NCI-H345 treated with DMSO at 0.1 percent for 48 hours (cell line): ENCODE data around the gene SLC30A3.
"Not testable (repeated sequence)": the region's sequence is repeated elsewhere in the genome, so short reads cannot be mapped to it uniquely, and the experiment has no call there.

Experiments used
- DNase-seq: peaks from one replicate; lab custom pipeline; 2025; ENCODE audit not compliant: unreplicated experiment; lab: John Stamatoyannopoulos, UW

SLC30A3 gene

DNA sequence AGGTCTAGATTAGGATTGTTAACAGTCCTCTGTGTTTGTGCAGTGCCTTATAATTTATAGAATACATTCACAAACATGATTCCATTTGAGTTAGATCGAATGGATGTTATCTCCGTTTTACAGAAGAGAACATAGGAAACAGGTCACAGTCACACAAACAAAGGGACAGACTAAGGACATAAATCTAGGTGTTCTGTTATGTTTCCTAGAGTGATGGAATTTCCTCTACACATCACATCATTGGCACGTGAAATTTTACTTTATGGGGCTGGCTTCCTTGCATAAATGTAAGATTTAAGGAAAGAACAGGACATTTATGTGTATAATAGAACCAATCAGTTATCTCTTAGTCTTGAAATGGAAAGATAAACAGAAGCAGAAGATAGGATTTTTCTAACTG, 25.8 kb upstream of the SLC30A3 start:
- no peak for DNase-seq

DNA sequence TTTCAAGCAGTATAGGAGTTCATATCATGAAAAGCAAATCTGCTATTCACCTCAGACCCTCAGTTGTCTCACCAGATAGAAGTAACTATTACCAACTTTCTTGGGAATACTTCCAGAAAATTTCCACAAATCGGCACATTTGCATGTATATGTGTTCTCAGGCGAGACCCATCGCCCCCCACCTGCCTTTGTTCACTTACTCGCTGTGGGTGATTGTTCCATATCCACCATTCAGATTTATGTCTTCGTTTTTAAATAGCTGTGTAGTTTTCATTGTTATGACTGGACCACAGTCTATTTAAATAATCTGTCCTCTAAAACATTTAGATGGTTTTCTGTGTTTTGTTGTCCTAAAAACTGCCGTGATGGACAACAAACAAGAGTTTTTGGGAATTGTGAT, 22.6 kb upstream of the SLC30A3 start:
- DNase-seq: no peak

DNA sequence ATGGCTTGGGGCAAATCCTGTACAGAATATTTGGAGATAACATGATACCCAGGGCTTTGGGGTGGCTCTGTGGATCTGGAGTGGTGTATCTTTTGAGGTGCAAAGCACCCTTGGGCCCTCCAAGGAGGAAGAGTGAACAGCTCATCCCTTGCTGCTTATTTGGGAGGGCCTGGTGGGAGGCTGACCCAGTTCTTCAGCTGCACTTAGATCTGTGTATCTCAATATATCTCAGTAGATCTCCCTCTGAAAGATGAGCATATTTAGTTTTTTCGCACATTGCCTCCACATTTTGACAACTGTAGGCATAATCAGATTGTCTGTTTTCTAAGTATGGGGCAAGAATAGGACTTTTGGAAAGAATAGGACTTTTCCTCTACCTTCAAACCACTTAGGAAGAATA, 22.1 kb upstream of the SLC30A3 start:
- DNase-seq: no peak

DNA sequence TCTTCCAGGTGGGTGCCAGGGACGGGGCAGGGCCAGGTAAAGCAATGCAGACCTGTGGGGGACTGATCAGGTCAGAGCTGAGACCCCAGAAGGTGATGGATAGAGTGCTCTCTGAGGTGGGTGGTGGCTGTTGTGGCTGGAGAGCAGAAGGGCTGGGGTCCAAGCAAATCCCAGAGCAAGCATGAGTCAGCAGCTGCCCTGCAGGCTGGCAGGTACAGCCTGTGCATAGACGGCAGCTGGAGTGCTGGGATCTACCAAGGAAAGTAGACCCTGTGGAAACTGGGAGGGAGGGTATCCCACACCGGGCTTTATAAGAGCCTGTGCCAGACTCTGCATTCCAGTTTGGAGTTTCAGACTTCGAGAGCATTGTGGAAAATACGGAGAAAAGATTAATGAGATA, 20.0 kb upstream of the SLC30A3 start:
- DNase-seq: no peak

DNA sequence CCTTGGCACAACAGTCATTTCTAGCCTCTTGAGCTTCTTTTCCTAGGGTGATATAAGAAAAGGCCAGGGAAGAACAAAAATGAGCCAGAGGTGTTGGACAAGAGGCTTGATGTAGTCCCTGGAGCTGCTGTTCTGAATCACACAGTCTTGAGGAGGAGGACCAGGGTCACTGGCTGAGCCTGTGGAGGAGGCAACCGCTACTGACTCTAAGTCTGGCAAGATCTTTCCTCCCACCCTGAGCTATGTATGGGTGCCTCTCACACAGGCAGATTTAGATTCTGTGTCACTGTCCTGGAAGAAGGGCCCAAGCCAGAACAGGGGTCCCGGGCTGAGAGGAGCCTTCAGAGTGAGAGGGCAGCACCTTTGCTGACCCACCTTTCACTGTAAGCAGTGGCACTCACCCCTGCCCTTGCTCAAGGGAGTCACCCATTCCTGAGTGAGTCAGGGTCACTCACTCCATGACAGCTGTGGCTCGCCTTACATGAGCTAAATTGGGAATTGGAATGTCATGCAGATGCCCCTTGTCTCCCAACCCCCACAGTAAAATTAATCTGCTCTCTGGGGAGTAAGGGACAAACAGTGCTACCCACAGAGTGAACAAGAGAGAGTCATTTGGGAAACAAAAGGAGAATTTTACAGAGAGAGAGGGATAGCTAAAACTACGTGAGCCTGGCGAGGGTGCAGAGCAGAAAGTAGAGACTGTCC, 19.2 kb upstream of the SLC30A3 start, which contains the start of gene TRIM54:
TSS of gene TRIM54 (plus strand) at position 575 of the 705 bp plus-strand sequence. CDS start 303 bp downstream, outside the sequence.
- DNase-seq: no peak

DNA sequence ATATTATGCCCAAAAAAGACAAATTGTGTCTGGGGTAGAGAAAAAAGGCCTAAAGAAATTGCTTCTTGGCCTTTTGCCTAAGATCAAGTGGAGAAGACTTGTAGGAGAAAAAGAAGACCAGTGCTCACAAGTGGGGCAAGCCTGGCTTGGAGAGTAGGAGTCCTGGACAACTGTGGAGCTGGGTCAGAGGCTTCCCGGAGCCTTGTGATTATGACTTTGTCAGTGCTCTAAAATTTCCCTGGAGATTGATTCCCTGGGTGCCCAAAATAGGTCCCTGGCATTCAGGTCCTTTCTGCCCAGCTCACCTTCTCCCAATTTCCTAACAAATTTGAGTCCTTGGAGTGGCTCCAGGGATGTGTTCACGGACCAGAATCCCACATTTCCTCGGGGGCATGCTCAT, 18.6 kb upstream of the SLC30A3 start:
- DNase-seq: no peak

DNA sequence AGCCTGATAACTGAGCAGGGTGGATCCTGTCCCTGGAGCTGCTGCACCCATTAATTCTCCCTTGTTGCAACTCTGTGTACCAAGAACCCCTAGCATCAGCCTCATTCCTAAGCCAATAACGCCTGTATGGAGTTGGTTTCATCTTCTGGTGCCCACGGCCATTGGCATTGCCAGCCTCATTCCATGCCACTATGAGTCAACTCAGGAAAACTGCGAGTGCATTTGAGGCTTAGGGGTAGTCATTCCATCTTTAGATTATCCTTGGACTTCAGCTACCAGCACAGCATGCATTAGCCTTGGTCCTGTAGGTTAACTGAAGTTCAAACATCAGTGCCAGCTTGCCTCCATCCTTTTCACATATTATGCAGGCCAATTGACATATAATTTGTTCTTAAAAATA, 18.0 kb upstream of the SLC30A3 start:
- no peak for DNase-seq

DNA sequence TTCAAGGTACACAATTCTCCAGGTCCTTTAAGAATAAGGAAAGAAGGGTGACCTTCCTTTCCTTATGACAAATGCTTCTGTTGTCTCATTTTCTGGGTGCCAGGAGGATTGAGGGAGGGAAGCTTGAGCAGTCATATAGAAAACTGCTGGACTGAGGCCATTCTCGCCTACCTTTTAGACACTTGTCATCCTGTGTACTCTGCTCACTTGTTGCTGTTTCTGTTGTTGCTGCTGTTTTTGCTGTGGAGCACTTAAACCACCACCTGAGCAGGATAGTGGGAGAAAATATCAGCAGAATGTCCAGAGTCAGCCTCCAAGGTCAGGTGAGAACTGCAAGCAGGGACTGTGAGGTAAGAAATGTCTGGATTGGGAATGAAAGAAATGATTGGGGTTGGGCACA, 15.2 kb upstream of the SLC30A3 start:
- DNase-seq: no peak

DNA sequence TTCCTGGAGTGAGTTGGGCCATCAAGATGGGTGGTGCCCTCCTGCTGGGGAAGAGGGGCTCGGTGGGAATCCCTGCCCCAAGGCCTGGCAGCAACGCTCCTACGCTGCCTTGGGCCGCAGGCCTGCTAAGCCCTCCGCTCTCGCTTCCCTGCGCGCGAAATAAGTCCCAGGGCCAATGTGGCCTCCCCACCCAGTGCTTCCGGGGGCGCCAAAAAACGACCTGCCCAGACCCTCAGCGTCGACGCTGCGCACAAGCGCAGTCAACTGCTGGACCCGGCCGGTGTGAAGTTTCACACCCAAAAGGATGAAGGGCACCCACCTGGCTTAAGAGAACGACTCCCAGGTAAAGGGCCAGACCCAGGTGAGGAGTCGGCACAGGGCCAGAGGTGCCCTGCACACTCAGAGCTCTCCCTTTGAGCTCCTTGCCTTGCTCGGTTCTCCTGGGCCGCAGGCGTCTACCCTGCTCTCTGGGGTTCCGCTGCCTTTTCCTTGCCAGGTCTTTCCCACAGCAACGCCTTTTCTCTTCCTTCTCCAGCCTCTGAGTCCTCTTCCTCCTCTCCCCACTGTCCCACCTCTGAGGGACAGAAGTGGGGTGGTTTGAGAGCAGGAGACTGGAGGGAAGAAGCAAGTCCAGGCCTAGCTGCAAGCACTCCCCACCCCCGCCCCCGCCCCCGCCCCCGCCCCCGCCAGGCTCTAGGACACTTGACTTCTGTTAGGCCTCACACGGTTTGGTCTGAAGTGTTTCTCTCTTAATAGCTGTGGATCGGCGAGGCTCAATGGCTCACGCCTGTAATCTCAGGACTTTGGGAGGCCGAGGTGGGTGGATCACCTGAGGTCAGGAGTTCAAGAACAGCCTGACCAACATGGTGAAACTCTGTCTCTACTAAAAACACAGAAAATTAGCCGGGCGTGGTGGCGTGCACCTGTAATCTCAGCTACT, 12.6 kb upstream of the SLC30A3 start, which contains the start of gene DNAJC5G:
TSS of gene DNAJC5G (plus strand) at position 223 of the 940 bp plus-strand sequence. CDS start 1,296 bp downstream, outside the sequence.
- DNase-seq: no peak

DNA sequence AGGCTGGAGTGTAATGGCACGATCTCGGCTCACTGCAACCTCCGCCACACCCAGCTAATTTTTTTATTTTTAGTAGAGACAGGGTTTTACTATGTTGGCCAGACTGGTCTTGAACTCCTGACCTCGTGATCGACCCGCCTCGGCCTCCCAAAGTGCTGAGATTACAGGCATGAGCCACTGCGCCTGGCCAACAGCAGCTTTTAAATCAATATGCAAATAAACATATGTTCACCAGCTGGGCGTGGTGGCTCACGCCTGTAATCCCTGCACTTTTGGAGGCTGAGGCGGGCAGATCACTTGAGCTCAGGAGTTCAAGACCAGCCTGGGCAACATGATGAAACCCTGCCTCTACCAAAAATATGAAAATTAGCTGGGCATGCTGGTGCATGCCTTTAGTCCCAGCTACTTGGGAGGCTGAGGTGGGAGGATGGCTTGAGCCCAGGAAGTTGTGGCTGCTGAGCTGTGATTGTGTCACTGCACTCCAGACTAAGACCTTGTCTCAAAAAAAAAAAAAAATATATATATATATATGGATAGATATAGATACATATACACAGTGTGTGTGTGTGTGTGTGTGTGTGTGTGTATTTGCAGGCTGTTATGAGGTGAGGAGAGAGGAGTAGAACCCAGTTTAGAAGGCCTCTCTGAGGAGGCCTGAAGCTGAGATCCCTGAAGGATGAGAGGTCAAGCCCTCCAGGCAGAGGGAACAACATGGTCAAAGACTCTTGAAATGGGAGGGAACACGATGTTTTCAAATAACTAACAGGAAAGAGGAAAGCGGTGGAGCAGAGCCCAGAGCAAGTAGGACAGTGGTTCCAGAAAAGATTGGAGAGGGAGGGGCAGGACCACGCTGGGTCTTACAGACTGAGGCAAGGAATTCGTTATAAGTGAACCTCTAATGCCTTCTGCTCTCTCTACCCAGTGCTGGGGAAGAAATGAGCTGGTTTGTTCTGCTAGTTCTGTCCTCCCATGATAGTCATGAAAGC, 10.0 kb upstream of the SLC30A3 start:
- DNase-seq: not testable (repeated sequence)

DNA sequence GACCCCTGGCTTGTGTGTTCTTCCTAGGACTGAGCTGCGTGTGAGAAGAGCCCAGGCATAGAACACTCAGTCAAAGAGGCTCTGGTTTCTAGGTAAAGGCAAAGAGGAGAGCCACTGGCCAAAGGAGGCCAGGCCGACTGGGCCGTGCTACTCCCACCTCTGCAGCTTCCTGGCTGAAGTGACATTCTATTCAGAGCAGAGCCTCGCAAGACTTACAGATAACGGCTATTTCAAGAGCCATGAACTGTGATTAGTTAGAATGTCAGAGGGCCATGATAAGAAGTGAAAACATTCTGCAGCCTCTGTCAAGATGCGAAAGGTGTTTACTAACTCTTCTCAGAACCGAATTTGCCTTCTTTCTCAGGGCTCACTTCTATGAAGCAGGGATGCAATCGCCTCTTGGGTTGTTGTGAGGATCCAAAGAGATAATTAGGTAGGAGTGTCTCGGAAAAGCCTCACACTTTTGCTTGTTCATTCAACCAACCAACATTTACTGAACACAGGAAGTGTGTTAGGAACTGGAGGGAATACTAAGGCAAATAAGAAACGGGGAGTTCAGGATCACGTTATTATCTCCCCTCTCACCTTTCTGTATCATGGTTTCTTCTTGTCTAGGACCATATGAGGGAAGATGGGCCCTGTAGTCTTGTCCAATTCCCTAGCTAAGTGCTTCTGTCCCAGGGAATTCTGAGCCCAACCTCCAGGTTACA, 8.9 kb upstream of the SLC30A3 start:
- DNase-seq: no peak

DNA sequence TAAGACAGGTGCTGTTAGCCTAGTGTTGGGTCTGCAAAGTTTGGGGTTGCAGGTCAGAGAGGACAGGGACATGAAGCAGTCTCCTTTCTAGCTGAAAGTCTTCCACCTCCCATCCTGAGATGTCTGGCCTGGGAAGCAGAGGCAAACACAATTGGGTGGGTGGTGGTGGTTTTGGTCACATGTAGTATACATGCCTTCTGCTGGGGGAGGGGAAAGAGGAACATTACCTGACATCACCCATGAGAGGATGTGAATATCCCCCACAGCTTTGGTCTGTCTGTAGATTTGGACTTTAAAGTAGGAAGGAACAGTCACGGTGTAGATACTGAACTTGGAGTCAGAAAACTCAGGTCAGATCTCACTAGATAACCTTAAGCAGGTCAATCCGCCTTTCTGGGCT, 7.8 kb upstream of the SLC30A3 start:
- no peak for DNase-seq

DNA sequence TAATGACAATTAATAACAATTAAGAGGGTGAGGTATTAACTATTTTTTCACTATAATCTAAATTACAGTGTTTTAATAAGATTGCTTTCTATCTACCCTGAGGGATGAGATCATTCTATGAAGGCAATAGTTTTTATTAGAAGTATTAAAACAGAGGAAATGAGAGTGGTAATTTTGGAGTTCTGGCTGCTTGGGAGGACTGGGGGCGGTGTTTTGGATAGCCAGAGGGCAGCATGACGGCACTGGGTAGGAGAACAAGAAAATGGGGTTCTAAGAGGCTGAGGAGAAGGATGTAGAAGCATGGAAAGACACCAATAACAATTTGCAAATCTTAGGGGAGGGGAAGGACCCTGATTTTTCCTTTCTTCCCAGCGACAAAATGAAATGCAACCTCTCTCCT, 7.3 kb upstream of the SLC30A3 start:
- no peak for DNase-seq

DNA sequence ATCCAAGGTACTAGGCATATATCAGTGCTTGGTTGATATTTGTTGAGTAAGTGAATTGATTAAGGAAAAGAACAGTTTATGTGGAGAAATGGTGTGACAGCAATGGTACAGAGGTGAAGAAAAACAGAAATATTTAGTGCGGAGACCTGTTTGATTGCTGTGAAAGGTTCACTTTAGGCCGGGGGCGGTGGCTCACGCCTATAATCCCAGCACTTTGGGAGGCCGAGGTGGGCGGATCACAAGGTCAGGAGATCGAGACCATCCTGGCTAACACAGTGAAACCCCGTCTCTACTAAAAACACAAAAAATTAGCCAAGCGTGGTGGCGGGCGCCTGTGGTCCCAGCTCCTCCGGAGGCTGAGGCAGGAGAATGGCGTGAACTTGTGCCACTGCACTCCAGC, 5.4 kb upstream of the SLC30A3 start:
- not testable (repeated sequence) for DNase-seq

DNA sequence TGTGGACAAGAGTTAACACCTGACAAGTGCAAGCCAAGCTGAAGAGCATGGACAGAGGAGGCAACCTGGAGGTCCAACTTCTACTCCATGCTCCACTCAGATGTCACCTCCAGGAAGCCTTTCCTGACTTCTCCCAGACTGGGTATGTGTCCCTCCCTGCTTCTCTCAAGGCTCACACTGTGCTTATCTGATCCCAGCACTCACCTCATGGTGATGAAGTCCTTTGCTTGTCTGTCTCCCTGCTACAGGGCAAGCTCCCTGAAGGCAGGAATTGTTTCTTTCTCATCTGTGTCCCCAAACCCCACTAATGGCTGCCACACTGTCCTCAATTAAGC, 2.7 kb upstream of the SLC30A3 start:
- no peak for DNase-seq

DNA sequence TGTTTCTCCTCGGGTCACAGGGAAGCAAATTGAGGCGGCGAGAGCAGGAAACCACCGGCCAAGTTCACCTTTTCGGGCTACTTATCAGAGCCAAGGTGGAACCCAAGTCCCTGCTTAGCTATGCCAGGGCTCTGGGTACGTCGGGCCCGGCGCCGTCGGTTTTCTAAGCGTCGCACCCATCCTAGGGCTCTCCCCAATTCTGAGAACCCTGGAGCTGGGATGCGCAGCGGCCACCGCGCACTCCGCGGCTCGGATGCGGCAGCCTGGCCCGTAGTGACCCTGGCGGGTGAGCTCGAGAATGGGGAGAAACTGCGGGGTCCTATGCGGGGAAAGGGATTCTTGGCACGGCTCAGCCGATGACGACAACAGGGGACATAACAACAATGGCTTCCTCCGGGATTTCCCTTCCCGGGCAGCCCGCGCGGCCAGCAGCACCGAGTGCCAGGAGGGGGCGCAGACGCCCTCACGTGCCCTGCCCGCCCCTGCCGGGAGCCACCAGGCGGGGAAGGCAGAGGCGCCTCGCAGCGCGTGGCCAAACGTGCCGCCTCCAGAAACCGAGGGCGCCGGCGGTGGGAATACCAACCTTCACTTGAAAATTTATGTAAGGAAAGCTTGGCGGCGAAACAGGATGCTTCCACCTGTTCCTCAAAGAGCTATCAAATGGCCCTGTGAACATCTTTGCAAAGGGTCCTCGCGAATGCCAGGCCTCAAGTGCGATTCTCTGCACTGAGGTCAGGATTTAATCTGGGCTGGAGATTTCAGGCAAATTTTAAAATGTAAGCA, 2.1 kb upstream of the SLC30A3 start:
- DNase-seq: peak; percentile 76

DNA sequence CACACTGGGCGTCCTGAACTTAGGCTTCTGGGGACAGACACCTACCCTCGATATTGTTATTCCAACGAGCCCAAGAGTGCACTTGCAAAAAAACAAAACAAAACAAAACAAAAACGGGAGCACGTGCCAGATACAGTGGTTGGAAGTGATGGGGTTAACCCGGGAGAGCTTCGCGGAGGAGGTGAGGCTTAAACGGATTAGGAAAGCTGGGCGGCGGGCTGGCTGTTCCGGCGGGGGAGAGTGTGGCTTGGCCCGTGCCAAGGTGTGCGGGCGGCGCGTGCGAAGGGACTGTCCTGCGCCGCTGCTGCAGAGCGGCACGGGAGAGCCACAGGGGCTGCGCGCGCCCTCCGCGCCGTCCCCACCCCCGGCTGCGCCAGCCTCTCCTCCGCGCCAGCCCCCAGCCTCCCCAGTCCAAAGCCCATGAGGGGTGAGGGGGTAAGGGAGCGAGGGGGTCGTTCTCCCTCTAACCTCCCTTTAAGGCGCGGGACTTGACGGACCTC, 1.5 kb upstream of the SLC30A3 start:
- DNase-seq: no peak

DNA sequence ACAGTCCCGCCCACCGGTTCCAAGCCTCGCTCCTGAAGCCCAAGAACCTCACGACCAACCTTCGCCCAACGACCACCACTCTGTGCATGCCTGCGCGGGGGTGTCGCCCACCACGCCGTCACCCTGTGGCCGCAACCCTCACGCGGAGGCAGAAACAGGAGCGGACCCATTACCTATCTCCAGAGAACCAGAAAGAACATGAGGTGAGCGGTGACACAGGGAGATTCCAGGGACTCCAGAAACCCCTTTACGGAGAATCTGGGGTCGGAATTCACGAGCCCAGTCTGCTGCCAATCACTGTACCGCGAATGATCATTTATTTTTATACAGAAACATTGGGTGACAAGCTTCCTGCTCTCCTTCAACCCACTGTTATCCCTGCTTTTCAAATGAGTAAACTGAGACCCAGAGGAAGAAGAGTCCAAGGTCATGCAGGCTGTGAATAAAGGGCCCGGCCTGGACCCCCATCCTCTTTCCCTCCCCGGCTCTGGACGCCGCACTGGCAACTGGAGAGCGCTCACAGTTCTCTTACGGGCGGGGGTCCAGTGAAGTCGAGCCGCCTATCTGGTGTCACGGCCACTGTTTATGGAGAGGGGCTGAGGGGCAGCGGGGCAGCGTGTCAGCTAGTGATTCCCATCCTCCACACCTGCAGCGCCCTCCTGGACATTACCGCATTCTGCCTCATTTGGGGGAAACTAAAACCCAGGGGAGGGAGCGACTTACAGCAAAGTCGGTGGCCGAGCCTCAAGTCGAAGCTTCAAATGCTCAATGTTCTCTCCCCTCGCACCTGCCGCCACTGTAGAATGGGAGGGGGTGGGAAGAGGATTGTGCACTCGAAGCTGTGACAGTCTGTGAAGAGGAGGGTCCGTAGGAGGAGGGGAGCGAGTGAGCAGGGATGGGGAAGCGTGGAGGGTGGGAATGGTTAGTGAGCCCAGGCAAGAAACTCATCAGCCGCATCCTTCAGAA, 723 bp upstream of the SLC30A3 start:
- peak; percentile 14 for DNase-seq
